SU-DHL-6 (cell line): ENCODE results near the gene TRMT1.

ENCODE experiments used
- H2AFZ ChIP-seq: fragments of 200-600 bp; sonication (generic); 2 replicates; pipeline ENCODE4 v1.6.1; 2014; ENCODE audit warnings: low read depth, mild to moderate bottlenecking, moderate library complexity, mixed read lengths, antibody characterized with exemption, low read length; ENCODE audit not compliant: severe bottlenecking
- H3F3A ChIP-seq: fragments of 200-600 bp; shearing (Covaris generic); 2 replicates; pipeline ENCODE4 v1.6.0; 2016; ENCODE audit warnings: antibody characterized with exemption, mild to moderate bottlenecking; ENCODE audit not compliant: insufficient read depth
- H3K27ac ChIP-seq: fragments of 200-600 bp; sonication (generic); 2 replicates; pipeline ENCODE4 v1.5.1; 2016; ENCODE audit warnings: low read depth, mild to moderate bottlenecking, low read length, moderate library complexity, mixed read lengths
- H3K27me3 ChIP-seq: fragments of 200-600 bp; sonication (generic), shearing (Covaris generic); 2 replicates; pipeline ENCODE4 v1.6.0; 2014; ENCODE audit warnings: mild to moderate bottlenecking, low read length
- H3K36me3 ChIP-seq: fragments of 200-600 bp; sonication (generic); 2 replicates; pipeline ENCODE4 v1.6.1; 2014; ENCODE audit warnings: mild to moderate bottlenecking, low read length, mixed read lengths
- H3K4me2 ChIP-seq: fragments of 300-600, 200-600 bp; shearing (Covaris generic), sonication (generic); 2 replicates; pipeline ENCODE4 v1.6.0; 2014; ENCODE audit warnings: low read length, low read depth, mild to moderate bottlenecking; ENCODE audit not compliant: poor library complexity, severe bottlenecking
- H3K4me3 ChIP-seq: fragments of 200-600 bp; sonication (generic); 2 replicates; pipeline ENCODE4 v1.5.1; 2014; ENCODE audit warnings: antibody characterized with exemption, low read length, mild to moderate bottlenecking, mixed read lengths; ENCODE audit not compliant: insufficient read depth, poor library complexity, severe bottlenecking
- H3K79me2 ChIP-seq: fragments of 200-600 bp; sonication (generic); 2 replicates; pipeline ENCODE4 v1.6.1; 2014; ENCODE audit warnings: mild to moderate bottlenecking, low read length, moderate library complexity; ENCODE audit not compliant: insufficient read depth
- H3K9ac ChIP-seq: fragments of 200-600 bp; sonication (generic); 2 replicates; pipeline ENCODE4 v1.7.0; 2014; ENCODE audit warnings: mild to moderate bottlenecking, low read length
- H3K9me2 ChIP-seq: fragments of 200-600 bp; sonication (generic); replicated peaks from 2 replicates; pipeline ENCODE4 v1.6.1; 2014; ENCODE audit warnings: low read length; ENCODE audit not compliant: insufficient read depth
- H3K9me3 ChIP-seq: fragments of 200-600 bp; sonication (generic); 2 replicates; pipeline ENCODE4 v1.6.1; 2014; ENCODE audit warnings: low read length, mixed read lengths; ENCODE audit not compliant: insufficient read depth
- H4K20me1 ChIP-seq: fragments of 200-600 bp; sonication (generic); 2 replicates; pipeline ENCODE4 v1.6.1; 2014; ENCODE audit warnings: low read depth, mild to moderate bottlenecking, antibody characterized with exemption, low read length, moderate library complexity, mixed read lengths
- EZH2phosphoT487 ChIP-seq: fragments of 200-600 bp; sonication (generic), shearing (Covaris generic); conservative IDR thresholded peaks from 2 replicates; pipeline ENCODE4 v1.6.1; 2018; ENCODE audit warnings: mild to moderate bottlenecking, antibody characterized with exemption, low read length, moderate library complexity, mixed read lengths
- TF ChIP-seq, protein P1 (sequence below): fragments of 200-600 bp; sonication (generic); IDR thresholded peaks from one replicate; pipeline ENCODE4 v1.5.1; 2017; ENCODE audit warnings: antibody characterized with exemption, mild to moderate bottlenecking, low read length, moderate library complexity; ENCODE audit not compliant: insufficient read depth, poor library complexity, severe bottlenecking

Gene TRMT1

DNA sequence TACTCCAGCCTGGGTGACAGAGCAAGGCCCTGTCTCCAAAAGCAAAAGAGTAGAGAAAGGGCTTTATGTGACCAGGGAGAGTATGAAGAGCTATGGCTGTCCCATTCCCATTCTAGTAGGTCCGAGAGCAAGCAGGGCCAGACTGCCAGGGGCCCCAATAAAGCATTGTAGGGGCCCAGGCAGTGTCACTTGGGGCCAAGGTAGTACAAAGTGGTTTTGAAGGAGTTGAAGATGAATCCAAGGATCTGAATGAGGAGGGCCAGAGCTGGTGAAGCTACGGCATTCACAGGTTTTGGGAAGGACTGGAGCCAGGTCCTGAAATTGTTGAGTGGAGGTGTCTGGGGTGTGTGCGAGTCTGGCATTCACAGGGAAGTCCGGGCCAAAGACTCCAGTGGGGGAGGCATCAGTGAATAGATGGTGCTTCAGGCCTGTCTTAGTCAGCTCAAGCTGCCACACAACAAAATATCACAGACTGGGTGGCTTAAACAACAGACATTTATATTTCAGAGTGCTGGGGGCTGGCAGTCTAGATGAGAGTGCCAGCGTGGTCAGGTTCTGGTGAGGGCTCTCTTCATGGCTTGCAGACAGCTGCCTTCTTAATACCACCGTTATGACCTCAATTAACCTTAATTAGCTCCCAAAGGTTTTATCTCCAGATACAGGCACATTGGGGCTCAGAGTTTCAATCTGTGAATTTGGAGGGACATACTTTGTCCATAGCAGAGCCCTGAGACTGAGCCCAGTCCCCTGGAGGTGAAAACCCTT, 11.5 kb upstream of the TRMT1 start:
- H3K4me3 ChIP-seq: no peak overlapping the region
- no peak overlapping the region for H3K27ac ChIP-seq
- H3K9ac ChIP-seq: no peak overlapping the region
- H3K79me2 ChIP-seq: peaks cover 57% of the 10 kb centered on the region
- H3K9me2 ChIP-seq: no peaks in the 10 kb centered on the region
- no peaks in the 10 kb centered on the region for H4K20me1 ChIP-seq
- TF ChIP-seq EZH2phosphoT487: no peak
- TF ChIP-seq, protein P1, sequence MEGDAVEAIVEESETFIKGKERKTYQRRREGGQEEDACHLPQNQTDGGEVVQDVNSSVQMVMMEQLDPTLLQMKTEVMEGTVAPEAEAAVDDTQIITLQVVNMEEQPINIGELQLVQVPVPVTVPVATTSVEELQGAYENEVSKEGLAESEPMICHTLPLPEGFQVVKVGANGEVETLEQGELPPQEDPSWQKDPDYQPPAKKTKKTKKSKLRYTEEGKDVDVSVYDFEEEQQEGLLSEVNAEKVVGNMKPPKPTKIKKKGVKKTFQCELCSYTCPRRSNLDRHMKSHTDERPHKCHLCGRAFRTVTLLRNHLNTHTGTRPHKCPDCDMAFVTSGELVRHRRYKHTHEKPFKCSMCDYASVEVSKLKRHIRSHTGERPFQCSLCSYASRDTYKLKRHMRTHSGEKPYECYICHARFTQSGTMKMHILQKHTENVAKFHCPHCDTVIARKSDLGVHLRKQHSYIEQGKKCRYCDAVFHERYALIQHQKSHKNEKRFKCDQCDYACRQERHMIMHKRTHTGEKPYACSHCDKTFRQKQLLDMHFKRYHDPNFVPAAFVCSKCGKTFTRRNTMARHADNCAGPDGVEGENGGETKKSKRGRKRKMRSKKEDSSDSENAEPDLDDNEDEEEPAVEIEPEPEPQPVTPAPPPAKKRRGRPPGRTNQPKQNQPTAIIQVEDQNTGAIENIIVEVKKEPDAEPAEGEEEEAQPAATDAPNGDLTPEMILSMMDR: no peak
- no peaks in the 10 kb centered on the region for H3F3A ChIP-seq
- no peaks in the 10 kb centered on the region for H3K9me3 ChIP-seq
- H3K36me3 ChIP-seq: no peaks in the 10 kb centered on the region
- H3K4me2 ChIP-seq: no peak overlapping the region
- no peak overlapping the region for H2AFZ ChIP-seq
- no peaks in the 10 kb centered on the region for H3K27me3 ChIP-seq

DNA sequence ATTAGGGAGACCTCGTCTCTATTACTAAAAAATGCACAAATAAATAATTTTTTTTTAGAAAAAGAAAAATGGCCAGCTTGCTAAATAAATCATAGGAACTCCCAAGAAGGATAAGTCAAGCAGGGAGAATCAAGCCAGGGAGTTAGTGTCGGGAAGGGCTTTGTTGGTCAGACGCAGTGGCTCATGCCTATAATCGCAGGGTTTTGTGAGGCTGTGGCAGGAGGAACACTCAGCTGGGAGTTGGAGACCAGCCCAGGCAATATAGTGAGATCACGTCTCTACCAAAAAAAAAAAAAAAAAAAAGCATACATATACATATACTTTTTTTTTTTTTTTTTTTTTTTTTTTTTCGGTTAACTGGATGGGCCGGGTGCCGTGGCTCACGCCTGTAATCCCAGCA, 10.5 kb upstream of the TRMT1 start:
- Histone ChIP-seq H2AFZ (no peak overlapping the region), H3K9me3 (no peaks in the 10 kb centered on the region), H3K27me3 (no peaks in the 10 kb centered on the region), H3K27ac (no peak overlapping the region), H3K4me2 (no peak overlapping the region), H3K36me3 (no peaks in the 10 kb centered on the region), H3K79me2 (peaks cover 58% of the 10 kb centered on the region), H3F3A (no peaks in the 10 kb centered on the region), H3K9ac (no peak overlapping the region), H3K9me2 (no peaks in the 10 kb centered on the region), H4K20me1 (no peaks in the 10 kb centered on the region), H3K4me3 (no peak overlapping the region)
- TF ChIP-seq, protein P1: no peak
- TF ChIP-seq EZH2phosphoT487: no peak

DNA sequence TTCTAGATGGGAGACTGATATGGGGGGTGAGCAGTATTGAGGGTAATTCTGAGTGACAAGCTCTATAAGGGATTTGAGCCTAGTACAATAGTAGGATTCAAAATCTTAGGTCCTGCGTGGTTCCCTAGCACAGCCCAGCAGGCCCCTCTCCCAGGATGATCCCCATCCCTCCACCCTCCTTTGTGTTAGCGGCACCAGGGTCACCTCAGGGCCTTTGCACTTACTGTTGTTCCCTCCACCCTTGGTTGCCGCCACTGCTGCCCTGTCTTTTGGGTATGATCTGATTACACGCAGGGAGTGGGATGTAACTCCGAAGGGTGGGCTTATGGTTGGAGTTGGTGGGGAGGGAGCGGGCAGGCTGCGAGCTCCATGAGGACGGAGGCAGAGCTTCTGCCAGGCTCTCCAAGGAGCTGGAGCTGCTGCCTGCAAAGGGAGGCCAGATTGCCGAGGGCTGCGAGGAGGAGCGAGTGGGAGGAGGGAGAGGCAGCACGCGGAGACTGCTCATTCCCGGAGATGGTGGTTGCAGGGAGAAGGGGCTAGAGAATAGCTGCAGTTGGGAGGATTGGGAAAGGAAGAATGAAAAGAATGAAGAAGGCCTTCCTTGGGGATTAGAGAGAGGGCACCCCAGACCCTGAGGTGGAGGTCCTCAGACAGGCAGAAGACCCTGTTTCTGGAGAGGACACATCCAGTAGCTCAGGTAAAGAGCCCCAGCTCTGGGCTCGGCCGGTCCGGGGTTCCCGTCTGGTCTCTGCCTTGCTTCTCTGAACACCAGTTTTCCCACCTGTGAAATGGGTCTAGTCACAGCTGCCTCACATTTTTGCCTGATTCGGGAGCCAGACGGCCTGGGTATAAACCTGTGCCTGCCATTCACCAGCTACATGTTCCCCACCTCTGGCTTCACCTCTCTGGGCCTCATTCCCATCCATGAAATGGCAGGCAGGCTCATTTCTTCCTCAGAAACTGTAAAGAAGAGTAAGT, 6.7 kb upstream of the TRMT1 start:
- TF ChIP-seq, protein P1: no peak
- no peak for TF ChIP-seq EZH2phosphoT487
- H3K4me2 ChIP-seq: no peak overlapping the region
- no peaks in the 10 kb centered on the region for H3K36me3 ChIP-seq
- no peak overlapping the region for H3K27ac ChIP-seq
- no peaks in the 10 kb centered on the region for H3K9me3 ChIP-seq
- no peak overlapping the region for H2AFZ ChIP-seq
- H3K4me3 ChIP-seq: no peak overlapping the region
- H3K27me3 ChIP-seq: no peaks in the 10 kb centered on the region
- H3K9me2 ChIP-seq: no peaks in the 10 kb centered on the region
- no peaks in the 10 kb centered on the region for H3F3A ChIP-seq
- H3K79me2 ChIP-seq: peaks cover 75% of the 10 kb centered on the region
- no peak overlapping the region for H3K9ac ChIP-seq
- no peaks in the 10 kb centered on the region for H4K20me1 ChIP-seq
